GOT3 (cell line): ENCODE measurements around the gene ZNF346.

ENCODE experiments used
- DNase-seq: peaks from one replicate; lab custom pipeline; 2025; ENCODE audit warnings: mixed read lengths; lab: John Stamatoyannopoulos, UW

The ZNF346 gene

DNA sequence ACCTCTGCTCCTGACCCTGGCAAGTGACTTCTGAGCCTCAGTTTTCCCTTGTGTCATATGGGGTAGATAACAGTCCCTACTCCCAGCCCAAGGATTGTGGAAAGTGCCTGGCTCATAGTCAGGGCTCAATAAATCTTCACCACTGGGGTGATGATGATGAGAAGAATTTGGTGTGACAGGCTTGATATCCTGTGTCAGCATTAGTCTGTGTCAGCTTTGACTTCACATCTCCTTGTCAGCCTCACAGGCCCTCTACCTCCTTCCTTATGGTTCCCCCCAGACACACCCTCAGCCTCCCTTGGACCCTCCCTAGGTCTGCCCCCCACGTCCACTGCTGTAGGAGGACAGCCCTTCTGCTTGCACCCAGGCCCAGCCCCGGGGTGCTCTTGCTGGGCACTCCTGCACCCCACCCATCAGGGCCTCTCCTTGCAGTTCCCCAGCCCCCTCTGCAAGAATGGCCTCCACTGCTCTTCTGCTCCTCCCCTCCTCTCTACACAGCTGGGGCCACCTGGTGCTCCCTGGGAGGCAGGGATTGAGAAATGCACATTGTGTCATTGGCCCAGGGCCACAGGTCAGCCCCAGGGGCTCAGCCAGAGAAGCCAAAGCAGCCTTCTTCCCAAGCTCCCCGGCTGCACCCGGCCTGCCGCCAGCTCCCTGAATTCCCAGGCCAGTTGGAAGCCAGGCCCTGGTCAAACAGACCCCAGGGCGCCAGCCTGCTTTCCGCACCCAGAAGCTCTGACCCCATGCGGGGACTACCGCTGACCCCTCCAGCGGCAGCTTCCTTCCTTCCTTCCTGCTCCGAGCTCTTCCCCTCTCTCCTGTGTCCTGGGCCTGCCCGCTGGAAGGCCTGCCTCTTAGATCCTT is 72.0 kb downstream of the ZNF346 start:
- no peak for DNase-seq

DNA sequence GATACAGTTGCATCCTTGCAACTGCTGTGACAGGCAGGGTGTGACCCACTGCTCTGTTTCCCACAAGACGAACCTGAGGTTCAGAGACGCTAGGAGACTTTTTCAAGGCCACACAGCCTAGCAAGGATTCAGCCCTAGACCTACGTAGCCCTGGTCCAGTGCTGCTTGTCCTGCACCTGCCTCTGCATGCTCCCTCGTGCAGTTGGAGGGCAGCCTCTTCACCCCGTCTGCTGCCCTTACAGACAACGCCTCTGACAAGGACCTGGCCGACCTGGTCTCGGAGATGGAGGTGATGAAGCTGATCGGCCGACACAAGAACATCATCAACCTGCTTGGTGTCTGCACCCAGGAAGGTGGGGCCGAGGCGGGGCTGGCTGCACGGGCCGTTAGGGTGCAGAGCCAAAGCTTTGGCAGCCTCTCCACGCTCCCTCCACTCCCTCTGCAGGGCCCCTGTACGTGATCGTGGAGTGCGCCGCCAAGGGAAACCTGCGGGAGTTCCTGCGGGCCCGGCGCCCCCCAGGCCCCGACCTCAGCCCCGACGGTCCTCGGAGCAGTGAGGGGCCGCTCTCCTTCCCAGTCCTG is 72.7 kb downstream of the ZNF346 start:
- no peak for DNase-seq

DNA sequence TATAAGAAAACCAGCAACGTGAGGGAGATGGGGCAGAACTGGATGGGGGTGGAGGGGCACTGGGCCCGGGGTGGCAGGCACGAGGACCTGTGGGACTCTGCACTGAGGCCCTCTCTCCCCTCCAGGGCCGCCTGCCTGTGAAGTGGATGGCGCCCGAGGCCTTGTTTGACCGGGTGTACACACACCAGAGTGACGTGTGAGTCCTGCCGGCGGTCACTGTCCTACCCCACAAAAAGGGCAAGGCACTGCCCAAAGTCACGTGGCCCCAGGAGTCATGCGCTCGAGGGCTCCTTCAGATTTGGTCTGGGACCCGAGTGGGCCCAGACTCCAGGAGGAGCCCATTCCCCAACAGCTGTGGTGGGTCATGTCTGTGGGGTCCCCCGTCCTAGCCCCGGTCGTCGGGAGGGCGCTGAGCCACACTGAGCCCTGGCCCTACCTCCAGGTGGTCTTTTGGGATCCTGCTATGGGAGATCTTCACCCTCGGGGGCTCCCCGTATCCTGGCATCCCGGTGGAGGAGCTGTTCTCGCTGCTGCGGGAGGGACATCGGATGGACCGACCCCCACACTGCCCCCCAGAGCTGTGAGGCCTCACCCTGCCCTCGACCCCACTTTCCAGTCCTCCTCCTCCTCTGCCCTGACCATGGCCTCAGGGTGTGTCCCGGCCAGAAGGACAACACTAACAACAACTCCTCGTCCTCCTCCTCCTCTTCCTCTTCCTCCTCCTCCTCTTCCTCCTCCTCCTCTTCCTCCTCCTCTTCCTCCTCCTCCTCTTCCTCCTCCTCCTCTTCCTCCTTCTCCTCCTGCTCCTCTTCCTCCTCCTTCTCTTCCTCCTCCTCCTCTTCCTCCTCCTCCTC is 73.9 kb downstream of the ZNF346 start:
- no peak for DNase-seq

DNA sequence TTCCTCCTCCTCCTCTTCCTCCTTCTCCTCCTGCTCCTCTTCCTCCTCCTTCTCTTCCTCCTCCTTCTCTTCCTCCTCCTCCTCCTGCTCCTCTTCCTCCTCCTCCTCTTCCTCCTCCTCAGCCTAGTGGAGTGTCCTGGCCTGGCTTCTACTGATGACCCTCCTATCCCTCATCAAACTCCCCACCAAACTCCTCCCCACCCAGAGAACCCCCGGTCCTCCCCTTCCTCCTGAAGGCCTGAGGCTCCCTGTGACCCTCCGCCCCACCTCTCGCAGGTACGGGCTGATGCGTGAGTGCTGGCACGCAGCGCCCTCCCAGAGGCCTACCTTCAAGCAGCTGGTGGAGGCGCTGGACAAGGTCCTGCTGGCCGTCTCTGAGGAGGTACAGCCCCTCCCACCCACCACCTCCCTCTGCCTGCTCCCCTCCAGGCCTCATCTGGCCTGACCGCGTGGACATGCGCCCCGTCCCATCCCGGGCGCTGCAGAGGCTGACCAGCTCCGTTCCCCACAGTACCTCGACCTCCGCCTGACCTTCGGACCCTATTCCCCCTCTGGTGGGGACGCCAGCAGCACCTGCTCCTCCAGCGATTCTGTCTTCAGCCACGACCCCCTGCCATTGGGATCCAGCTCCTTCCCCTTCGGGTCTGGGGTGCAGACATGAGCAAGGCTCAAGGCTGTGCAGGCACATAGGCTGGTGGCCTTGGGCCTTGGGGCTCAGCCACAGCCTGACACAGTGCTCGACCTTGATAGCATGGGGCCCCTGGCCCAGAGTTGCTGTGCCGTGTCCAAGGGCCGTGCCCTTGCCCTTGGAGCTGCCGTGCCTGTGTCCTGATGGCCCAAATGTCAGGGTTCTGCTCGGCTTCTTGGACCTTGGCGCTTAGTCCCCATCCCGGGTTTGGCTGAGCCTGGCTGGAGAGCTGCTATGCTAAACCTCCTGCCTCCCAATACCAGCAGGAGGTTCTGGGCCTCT is 74.8 kb downstream of the ZNF346 start:
- DNase-seq, result no peak

DNA sequence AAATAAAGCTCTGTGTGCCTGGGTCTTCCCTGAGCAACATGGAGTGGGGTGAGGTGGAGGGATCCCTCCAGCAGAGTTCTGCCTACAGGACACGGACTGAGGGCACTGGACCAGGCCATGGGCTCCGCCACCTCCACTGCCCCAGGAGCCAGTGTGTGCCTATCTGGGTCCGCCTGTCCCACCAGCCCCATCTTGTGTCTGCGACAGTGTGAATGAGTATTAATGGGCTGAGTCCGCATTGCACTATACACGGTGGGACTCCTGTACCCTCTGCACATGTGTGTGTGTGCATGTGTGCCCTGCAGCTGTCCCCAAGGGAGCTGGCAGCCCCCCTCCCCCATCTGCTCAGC is 75.6 kb downstream of the ZNF346 start:
- no peak for DNase-seq

DNA sequence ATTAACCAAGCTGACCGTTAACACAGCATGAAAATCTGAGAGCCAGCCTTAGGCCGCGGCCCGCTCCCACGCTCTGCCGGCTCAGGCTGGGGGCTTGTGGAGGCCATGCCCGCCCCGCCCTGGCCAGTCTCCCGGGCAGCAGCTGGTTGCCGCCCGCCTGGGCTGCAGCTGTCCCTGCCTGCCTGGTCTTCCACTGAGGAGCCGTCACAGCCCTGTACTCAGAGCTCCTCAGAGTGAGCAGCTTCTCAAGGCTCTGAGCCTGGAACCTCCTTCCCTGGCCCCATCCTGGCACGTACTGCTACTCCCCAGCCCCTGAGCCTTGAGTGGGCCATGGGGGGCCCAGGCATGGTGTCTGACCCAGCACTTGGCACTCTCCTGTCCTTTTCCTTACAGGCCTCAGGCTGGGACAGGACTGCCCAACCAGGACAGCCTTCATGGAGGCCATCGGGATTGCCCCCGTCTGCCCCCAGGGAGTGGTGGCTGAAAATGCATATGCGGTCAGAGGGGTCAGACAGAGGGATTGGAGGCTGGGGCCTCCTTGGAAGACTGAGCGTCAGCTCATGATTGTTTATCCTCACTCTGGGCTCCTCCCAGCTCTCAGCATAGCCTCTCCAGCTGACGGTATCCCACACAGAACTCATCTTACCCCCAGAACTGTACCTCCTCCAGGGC is 76.1 kb downstream of the ZNF346 start:
- DNase-seq, result no peak

DNA sequence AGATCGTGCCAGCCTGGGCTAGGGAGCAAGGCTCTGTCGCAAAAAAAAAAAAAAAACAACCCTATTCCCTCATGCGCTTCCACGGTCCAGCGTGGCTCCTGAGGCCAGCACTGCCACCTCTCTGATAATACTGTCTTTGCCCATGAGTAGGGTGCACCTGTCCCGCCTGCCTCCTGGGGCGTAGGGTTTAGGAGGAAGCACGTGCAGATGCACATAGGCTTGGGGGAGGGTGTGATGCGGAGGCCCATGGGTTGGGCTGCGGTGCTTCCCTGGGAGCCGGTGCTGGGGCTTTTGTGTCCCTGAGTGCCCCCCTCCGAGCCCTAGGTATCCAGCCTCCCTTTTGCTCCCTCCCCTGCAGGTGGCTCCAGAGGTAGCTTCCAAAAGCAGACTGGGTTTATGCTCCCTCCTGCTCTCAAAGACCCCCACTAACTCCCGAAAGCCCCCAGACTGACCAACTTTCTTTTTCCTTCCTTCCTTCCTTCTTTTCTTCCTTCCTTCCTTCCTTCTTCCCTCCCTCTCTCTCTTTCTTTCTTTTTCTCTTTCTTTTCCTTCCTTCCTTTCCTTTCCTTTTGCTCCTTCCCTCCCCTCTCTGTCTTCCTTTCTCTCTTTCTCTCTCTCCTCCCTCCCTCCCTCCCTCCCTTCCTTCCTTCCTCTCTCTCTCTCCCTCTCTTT is 77.1 kb downstream of the ZNF346 start:
- no peak for DNase-seq

DNA sequence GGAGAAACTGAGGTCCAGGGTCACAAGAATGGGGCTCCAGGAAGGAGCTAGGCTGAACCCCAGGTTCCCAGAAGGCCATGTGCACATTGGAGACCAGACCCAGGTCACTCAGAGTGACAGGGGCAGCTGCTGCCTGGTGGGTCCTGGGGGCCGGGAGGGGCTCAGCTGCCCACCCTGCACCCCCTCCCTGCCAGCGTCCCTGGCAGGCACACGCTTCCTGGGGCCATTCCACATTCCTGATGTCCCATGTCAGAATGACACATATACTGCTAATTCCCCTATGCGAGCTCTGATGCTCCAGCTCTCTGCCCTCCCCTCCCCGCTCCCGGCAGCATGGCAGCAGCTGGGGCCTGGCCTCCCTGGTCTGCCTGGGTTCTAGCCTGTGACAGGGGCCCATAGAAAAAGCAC is 78.2 kb downstream of the ZNF346 start:
- no peak for DNase-seq

DNA sequence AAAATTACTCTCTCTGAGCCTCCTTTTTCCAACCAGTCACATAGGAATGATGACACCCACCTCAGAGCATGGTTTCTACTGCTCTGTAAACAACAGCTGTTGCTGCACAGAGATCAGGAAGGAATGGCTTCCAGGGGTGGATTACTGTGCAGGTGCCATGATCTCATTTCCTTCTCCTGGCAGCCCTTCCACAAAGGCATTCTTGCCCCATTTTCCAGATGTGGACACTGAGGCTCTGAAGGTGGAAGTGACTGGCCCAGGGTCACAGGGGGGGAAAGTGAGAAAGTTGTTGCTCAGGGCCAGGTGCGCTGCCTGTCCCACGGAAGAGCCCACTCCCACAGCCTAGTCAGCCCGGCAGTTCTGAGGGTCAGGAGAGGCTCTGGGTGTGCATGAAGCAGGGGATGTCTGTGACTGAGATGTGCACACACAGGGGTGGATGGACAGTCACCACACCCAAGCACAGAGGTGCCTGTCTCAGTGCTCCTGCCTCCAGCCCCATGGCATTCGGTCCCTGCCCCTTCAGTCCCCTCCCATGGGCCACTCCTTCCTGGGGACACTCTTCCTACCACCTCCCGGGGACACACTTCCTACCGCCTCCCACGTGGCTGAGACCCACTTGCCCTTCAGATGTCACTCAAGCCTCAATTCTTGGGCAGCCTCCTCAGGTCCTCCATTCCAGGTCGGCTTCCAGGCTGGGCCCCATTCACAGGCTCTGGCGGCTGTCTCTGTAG is 81.2 kb downstream of the ZNF346 start:
- no peak for DNase-seq

DNA sequence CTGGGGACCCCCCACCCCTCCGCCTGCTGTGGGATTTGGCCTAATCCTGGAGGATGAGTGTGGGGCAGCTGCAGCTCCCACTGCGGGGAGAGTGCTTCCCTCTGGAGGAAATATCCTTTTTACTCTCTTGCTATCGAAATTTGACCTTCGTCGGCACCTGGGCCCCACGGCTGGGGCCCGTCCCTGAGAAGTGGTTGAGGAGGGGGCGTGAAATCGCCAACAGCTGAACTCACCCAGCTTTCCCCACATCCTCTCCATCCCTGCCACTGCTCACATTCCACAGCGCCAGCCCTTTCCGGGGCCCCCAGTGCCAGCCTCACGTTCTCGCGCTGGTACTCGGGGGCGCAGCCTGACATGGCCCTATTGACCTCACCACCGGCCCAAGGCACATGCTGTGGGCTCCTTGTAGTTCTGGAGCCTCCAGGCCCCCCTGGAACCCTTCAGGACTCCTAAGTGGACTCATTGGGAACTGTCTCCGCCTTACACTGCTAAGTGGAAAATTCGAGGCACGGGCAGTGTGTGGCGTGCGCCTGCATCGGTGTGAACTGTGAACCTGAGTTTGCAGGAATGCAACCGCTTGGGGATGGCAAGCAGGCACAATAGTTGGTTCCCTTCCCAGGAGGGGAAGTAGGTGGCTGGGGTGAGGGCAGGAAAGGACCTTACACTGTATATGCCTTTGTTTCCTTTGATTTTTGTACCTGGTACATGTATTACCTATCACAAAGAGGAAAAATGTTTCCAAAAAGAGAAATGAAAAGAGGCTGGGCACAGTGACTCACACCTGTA is 83.4 kb downstream of the ZNF346 start:
- DNase-seq, result no peak

DNA sequence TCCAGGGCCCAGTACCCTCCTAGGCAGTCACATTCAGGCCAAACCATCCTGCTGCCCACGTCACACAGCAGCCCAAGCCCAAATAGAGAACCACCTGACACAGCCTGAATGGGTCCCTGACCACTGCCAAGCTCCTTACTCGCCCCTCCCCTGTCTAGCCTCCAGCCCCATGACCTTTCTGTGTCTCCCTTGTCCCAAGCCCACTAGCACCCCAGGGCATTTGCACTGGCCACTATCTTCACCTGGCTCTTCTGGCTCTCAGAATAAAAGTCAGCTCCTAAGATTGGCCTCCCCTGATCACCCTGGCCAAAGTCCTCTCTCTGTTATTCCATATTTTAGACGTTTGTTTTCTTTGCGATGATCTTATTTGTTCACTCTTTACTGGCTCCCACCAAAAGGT is 84.7 kb downstream of the ZNF346 start:
- no peak for DNase-seq

DNA sequence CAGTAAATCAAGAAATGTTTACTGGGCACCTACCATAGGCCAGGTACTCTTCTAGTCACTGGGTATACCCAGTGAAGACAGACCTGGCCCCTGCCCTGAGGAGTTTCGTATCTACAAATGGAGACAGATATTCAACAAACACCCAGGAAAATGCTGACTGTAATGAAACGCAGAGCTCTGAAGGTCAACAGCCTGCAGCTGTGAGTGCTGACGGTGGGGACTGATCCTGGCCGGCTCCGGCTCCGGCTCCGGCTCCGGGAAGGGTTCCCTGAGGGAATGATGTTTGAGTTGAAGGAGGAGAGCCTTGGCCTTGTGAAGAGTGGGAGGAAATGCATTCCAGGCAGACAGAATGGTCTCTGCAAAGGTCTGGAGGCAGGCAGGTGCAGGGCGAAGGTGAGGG is 87.3 kb downstream of the ZNF346 start:
- no peak for DNase-seq

DNA sequence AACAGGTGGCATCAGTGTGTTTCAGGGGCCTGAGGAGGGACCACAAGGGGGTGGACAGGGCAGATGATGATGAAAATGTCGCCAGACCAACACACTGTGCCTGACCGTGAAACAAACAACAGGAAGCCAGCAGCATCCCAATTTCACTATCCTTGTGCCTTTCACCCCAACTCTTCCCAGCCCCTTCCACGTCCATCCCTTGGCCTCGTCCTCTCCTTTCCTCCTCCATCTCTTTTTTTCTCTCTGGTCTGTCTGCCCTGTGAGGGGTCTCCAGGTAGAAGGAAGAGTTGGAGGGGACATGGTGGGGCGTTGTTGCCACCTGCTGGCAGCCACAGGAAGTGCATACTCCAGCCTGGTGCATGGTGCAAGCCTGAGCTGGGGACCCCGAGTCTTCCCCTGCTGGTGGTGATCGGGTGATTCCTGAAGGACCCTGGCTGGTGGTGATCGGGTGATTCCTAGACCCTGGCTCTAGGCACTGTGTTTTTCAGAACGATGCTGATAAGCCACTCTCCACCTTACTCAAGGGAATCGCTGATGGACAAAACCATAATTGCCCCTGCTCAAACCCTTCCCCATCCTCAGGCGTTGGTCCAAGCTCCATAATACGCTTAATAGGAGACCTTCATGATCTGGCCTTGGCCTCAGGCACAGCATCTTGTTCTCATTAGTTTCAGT is 89.4 kb downstream of the ZNF346 start:
- DNase-seq, result no peak

DNA sequence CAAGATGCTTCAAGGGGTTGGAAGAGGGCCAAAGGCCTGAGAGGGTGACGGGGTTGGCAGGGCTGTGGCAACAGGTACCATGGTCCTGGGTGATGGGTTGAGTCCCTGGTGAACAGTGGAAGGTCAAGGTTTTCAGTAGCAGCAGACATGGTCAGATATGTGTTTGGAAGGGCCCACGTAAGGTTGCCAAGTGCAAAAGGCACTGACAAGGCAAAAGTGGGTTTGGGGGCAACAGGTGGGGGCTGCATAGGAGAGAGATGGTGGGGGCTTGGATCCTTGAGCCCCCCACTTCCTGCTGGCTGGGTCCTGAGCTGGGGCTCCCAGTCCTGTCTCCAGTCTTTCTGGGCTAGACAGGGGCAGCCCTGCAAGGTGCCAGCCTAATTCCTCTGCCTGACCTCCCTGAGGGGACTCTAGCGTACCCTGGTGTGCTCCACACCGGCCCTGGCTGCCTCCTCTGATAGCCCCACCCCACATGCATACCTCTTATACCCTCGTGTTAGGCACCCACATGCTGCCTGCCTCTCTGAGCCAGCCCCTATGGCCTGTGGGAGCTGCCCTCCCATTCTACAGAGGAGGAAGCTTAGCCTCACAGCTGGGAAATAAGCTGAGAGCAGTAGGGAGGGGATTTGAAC is 90.2 kb downstream of the ZNF346 start:
- no peak for DNase-seq

DNA sequence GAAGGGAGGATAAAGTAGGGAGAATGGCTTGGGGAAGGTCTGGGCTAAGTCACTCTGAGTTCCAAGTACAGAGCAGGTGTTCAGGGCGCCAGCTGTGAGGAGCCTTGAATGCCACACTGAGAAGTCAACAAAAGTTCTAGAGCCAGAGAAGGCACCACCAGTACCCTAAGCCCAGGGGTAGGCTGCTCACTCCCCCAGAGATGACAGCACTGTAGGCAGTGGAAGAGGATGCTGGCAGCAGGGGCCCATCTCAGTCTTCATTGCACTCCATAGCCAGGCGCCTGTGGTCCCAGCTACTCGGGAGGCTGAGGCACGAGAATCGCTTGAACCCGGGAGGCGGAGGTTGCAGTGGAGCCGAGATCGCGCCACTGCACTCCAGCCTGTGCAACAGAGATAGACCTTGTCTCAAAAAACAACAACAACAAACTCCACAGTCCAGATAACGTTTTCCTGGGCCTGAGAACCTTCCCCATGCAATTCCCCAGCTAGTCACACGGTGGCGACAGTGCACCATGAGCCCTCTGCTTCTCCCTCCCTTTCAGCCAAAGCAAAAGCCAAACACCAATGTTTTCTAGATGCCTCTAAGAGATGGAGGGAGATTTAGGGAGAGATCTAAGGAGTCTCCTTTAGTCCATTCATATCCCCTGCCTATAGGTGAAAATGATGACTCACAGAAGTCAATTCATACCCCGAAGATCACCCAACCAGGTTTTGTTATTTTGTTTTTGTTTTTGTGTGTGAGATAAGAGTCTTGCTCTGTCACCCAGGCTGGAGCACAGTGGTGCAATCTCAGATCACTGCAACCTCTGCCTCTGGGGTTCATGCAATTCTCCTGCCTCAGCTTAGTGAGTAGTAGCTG is 91.3 kb downstream of the ZNF346 start:
- DNase-seq, result peak; percentile 67

DNA sequence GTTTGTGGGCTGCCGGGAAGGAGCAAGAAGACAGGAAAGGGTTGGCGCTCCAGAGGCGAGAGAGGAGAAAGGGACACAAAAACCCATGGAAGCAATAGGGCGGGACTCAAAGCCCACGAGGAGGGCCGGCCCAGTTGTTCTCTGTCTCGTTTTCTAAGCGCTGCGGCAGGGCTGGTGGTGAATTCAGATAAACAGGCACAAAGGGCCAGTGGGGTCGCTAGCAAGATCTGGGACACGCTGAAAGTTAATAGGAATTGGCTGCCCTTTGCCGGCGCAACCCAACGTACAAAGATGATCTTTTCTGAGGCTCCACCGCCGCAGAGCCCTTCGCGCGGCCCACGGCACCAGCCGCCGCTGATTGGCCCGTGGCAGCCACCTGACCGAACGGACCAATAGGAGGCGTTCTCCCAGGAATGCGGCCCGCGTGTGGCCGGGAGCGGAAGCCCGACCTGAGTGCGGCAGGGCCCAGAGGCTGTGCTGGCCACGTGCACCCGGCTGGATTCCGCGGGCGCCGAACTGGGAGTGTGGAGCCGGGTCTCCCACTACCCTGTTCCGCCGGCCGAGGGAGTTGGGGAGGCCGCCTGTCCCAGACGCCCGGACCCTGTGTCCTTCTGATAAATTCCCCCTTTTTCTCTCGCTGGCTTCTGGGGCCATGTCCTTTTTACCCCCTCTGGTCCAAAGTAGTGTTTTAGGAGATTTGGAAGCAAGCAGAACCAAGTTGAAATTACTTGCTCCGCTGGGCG is 94.3 kb downstream of the ZNF346 start:
- DNase-seq, result peak; percentile 25
